CD4-positive, alpha-beta T cell treated with Interleukin-6 at 100 ng/mL for 8 hours (primary cell): Measurements from ENCODE around the gene CTAGE9.
"Not testable (repeated sequence)": the region's sequence is repeated elsewhere in the genome, so short reads cannot be mapped to it uniquely, and the experiment has no call there.

Source experiments
- DNase-seq: peaks from one replicate; pipeline ENCODE4 v3.0.0-alpha.2; 2020; ENCODE audit warnings: mixed read lengths, low spot score

The CTAGE9 gene, protein sequence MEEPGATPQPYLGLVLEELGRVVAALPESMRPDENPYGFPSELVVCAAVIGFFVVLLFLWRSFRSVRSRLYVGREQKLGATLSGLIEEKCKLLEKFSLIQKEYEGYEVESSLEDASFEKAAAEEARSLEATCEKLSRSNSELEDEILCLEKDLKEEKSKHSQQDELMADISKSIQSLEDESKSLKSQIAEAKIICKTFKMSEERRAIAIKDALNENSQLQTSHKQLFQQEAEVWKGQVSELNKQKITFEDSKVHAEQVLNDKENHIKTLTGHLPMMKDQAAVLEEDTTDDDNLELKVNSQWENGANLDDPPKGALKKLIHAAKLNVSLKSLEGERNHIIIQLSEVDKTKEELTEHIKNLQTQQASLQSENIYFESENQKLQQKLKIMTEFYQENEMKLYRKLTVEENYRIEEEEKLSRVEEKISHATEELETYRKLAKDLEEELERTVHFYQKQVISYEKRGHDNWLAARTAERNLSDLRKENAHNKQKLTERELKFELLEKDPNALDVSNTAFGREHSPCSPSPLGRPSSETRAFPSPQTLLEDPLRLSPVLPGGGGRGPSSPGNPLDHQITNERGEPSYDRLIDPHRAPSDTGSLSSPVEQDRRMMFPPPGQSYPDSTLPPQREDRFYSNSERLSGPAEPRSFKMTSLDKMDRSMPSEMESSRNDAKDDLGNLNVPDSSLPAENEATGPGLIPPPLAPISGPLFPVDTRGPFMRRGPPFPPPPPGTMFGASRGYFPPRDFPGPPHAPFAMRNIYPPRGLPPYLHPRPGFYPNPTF

DNA sequence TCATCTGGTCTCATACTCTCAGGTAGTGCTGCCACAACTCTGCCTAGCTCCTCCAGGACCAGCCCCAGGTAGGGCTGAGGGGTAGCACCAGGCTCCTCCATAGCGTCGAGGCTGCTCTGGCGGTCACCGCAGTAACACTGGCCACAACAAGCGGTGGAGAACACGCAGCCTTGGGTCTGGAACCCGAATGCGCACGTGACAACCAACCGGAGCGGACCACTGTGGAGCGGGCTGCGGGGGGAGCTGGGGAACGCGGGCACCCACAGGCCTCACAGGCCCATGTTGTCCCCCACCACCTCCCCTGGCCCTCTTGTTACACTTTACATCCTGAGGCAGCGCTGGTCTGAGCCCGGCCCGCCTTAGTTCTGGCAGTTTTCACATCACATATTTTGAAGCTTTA lies at the start of gene CTAGE9:
Gene CTAGE9, minus strand, starts transcription at position 101 of the 400 bp plus-strand sequence. Its CDS starts 0 bp downstream, at position 101.
- DNase-seq = not testable (repeated sequence)

DNA sequence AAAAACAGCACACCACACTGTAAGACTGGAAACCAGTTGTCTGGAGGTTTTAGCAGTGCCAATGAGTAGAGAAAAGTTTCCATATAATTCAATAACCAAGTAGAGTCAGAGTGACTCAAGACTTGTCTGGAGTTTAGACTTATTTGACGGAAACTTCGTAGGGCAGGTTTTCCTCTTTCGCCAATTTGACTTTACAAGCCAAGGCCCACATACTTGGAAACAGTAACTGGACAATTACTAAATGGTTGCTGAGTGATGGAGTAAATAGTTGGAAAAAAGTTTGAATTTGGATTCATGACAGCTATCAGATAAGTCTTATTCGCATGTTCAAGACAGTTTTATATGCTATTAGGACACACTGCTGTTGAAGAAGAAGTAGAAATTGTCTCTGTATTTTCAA lies 48.1 kb upstream of the CTAGE9 start:
- no peak for DNase-seq

DNA sequence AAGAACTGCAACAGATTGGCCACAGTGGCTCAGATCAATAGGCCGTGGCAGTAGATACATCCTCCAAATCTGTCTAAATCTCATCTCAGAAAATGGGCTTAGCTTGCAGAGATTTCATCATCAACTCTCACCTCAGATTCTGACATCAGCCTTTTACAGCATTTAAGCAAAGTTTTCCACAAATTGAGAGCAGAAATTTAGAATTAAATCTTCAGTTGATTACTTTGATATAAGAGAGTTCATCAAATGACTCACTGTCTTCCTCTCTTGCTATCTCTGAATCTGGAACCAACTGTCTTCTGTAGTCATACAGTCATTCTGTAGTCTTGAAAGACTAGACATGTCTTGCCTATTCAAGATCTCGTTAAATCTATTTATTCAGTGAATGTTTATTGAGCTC lies 45.2 kb upstream of the CTAGE9 start:
- no peak for DNase-seq

DNA sequence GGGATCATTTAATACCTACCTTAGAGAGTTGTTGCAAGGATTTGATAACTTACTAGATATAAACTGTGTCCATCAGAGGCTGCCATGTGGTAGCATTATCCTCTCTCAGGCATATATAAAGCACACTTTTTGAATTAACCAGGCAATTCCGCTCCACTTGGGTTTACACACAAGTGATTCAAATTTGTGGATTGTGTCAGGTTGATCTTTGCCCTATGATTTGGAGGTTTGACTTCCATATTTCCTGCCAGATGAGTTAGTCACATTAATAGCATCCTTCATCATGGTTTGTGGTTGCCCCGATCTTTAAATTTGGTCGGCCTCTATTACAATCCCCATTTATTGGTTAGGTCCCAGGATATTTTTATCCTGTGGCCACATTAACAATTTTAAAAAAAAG lies 44.8 kb upstream of the CTAGE9 start:
- DNase-seq = no peak

DNA sequence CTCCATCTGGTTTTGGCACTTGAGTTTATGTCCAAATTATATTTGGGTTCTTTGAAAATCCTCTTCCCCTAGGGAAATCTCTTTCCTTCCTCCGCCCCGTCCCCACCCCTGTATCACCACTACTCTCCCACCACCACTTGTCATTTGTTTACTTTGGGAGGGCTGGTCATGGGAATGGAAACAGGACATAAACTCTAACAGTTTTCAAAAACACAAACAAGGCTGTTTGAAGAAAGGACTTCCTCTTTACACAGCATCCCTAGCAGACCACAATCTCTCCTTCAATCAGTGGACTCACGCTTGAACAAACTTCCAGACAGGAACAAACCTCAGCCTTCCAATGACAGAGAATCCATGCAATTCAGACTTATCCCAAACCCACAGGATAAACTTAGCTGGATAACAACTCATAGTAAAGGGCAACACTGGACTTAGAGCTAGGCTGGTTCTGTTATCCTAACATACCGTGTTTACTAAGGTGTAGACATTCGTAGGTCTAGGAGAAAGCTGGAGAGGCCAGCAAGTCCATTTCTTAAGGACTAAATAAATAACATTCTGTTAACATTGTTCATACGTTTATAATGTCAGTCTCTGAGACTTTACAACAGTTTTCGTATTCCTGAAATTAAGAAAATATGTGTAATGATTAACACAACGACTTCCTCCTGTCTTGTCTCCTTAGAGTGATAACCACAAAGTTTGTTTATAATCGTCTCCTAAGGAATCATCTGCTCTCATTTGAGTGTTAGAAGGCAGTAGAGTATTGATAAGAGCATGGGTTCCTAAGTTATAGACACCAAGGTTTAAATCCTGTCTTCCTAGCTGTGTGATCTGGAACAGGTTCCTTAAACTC lies 44.1 kb upstream of the CTAGE9 start:
- DNase-seq = no peak

DNA sequence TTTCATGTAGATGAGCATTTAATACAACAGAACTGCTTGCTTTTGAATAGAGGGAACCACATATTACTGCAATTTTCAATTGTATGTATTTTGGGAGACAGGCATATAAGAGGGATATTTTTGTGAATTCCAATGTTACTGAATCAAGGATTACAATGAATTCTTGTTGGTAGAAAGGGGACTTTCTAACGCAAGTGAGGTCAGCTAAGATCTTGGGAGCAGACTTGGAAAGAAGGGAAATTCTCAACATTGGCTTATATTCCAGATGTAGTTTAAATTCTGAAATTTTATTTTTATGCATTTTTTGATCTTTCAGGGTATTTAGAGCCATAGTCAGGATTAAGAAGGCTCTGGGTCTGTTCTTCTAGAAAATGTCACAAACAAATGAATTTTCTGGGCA lies 43.3 kb upstream of the CTAGE9 start:
- no peak for DNase-seq

DNA sequence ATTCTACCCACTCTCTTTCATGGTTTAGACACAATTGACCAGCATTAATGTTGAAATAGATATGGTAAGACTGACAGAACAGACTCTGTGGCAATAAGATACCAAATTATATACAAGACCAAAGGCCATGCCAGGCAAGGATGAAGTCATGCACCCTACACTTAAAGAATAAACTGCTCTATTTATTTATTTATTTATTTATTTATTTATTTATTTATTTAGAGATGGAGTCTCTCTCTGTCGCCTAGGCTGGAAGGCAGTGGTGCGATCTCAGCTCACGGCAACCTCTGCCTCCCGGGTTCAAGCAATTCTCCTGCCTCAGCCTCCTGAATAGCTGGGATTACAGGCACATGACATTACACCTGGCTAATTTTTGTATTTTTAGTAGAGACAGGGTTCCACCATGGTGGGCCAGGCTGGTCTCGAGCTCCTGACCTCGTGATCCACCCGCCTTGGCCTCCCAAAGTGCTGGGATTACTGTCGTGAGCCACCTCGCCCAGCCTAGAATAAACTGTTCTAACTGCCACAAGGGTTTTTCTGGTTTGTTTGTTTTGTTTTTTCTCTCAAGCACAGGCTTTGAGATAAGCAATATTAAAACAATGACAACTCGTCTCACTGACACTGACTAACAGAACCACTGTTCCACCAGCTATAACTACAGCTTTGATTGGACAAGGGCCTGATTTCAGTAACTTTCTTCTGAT lies 40.3 kb upstream of the CTAGE9 start:
- not testable (repeated sequence) for DNase-seq

DNA sequence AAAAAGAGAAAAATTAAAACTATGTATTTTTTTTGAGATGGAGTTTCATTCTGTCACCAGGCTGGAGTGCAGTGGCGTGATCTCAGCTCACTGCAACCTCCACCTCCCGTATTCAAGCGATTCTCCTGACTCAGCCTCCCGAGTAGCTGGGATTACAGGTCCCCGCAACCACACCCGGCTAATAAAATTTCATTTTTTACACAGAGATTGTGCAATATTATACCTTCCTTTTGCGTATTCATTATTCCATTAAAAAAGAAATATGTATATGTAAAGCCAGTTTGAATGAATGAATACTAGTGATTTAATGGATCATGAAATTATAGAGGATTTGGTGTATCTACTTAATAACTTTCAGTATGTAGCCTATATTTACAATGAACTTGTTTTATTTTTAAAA lies 38.2 kb upstream of the CTAGE9 start:
- DNase-seq = no peak

DNA sequence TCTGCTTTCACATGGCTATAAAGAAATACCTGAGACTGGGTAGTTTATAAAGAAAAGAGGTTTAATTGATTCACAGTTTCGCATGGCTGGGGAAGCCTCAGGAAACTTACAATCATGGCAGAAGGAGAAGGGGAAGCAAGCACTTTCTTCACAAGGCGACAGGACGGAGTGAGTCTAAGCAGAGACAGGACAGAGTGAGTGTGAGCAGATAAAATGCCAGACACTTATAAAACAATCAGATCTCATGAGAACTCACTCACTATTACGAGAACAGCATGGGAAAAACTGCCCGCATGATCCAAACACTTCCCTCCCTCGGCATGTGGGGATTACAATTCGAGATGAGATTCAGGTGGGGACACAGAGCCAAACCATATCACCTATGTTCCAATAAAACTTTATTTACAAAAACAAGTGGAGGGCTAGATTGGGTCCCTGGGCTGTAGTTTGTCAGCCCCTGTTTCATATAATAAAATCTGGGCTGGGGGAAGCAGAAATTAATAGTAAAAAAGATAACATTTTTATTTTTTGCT lies 37.1 kb upstream of the CTAGE9 start:
- DNase-seq = no peak

DNA sequence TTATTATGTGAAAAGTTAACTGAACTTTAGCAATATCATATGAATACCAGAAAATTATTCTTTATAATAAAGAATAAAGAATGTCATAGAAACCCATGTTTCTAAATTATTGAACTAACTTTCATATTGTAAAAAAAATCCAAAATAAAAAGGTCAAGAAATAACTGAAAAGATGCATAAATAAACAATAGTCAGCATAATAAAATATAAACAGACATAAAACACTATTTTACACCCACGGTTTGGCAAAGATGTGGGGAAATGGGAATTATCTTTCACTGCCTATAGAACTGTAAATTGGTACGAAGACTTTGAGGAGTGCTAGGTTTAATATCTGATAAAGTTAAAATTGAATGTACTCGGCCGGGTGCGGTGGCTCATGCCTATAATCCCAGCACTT lies 34.7 kb upstream of the CTAGE9 start:
- no peak for DNase-seq

DNA sequence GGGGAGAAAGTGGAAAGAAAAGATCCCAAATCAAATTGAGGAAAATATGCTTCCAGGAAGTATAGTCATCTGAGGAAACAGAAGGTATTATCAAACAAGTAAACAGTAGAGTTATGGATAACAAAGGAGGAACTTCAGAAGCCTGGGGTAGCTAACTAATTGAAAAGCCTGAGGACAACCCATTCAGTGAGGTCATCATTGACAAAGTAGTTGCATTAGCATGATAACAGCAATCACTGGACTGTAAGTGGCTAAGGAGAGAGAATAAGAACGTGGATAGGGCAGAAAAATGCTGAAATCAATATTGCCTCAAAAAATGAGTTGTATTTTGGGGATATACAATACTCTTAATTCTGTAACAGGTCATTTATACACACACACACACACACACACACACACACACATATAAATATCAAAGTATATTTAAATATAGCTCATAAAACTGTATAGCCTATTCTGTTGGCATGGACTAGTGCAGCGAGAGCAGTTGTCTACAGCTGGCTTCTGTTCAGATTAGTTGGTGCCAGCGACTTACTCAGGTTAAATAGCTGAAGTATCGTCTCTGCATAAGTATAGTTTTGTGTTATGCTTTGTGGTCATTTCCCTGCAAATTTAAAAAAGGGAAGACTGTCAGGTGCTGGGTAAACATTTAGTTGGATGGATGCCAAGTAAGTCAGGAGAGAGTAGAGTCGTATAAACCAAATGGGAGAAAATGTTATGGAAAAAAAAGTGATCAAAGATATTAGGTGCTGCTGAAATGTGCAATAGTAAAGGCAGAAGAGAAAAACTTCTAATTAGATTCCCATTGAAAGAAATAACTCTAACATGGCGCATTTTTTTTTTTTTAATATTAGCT lies 33.8 kb upstream of the CTAGE9 start:
- DNase-seq = no peak

DNA sequence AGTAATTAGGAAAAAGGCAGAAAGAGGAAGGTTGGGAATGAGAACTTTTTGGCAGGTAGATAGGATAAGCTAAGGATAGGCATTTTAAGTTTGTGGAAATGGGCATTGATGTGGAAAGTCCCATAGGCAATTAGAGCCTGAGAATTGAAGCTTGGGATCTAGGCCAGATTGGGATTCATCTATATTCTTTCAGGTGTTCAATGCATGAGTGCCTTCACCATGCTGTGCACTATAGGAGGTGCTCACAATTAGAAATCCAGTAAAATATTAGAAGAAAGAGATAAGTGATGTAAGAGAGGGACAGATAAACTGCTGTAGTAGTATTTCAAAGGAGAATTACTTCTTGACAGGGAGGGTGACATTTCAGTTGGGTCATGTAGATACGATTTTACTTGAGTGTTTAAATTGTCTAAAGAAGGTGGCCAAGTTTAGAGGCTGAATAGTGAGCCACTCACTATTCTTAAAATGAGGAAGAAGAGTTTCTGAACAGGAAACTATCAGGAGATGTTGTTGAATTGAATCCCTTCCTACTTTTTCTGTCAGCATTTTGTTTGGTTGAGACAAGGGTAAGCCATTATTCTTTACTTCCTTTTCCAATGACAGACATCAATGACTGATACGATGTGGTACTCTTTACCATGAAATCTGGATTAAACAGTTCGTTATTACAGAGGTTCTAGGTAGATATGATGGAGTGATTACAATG lies 31.0 kb upstream of the CTAGE9 start:
- no peak for DNase-seq

DNA sequence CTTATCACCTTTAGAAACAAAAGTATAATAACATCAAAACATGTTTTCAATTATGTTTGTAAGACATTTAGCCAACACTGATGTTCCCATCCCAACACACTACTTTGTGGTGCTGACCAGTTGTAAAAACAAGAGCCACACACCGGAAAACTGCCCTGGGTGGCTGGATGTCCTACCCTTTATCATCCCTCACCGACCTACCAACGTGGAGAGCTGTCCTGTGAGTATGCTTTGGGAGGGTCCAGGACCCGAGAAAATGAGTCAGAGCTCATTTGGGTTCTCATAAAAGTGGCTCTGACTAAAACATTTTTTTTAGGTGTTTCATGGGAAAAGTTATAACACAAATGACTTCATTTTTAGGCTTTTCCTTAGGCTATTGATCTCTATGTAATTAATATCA lies 29.3 kb upstream of the CTAGE9 start:
- DNase-seq = no peak

DNA sequence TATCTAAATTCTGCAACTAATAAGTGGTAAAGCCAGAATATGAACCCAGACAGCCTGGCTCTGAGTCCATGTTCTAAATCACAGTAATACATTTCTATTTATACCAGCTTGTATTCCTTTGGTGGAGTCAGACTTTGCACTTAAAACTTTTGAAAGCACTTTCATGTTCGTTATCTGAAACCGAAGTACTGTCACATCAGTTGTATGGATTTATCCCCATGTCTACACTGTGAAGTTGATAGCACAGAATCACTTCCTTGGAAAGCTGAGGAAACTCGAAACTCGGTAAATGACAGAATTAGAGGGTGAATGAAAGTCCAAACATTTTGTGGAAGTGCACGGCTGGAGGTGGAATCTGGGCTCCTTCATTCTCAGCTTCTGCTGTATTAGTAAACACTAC lies 28.3 kb upstream of the CTAGE9 start:
- no peak for DNase-seq

DNA sequence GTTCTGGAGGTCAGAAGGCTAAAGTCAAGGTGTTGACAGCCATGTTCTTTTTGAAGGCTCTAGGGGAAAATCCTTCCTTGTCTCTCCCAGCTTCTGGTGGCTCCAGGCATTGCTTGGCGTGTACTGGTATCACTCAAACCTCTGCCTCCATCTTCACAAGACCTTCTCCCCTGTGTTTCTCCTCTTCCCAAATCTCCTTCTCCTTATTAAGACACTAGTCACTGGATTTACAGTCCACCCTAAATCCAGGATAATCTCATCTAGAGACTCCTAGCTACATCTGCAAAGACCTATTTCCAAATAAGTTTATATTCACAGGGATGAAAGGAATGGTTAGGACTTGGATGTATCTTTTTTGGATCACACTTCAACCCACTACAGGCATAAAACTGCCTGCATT lies 26.0 kb upstream of the CTAGE9 start:
- no peak for DNase-seq

DNA sequence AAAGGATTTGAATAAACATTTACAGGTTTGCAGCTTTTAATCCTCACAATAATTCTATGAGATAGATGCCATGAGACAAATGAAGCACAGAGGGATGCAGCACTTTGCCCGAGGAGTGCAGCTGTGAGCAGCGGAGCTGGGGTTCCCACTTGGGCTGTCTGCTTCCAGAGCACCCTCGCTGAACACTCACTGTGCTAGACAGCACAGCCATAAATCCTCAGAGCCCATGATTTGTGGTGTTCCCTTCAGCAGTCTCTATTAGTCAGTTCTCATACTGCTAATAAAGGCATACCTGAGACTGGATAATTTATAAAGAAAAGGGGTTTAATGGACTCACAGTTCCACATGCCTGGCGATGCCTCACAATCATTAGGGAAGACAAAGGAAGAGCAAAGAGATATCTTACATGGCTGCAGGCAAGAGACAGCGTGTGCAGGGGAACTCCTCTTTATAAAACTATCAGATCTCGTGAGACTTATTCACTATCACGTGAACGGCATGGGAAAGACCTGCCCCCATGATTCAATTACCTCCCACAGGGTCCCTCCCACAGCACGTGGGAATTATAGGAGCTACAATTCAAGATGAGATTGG lies 25.3 kb upstream of the CTAGE9 start:
- no peak for DNase-seq

DNA sequence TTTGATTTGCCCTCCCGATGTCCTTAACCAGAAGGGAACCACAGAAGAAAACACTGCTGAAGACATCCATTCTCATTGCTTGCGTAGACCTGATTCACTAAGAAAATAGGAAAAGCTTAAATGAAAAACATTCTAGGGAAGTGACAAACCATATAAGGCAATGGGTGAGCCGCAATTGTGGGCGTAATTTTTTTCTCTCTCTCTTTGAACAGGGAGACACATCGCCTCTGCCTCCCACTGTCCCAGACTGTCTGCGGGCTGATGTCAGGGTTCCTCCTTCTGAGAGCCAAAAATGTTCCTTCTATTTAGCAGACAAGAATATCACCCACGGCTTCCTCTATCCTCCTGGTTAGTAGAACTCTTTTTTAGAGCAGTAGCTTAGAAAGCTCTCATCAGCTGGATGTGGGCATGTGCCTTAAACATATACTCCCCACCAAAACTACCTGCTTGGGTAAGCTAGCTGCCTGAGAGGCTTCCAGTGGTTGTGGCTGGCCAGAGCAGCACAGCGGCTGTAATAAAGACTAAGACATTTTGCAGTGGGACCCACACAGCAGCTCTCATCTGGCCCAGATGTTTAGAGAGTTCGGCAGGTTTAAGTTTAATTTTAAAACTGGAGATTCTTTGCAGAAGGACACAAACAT lies 22.7 kb upstream of the CTAGE9 start:
- DNase-seq = no peak

DNA sequence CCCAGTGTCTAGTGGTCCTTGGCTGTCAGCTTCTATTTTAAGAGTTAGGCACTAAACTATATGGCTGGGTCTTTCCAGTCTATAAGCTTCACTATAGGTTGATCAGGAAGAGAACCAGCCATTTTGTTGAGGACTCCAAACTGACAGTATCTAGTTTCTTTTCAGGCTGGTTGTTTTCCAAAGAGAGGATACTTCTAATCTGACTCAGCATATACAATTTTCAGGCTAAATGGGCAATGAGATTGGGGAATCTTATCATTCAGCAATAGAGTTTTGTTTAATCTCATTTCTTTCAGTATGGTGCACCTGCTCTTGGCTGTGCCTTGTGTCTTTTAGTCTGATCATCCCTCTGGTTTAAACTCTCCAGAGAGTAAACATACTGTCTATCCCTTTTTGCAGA lies 20.4 kb upstream of the CTAGE9 start:
- no peak for DNase-seq

DNA sequence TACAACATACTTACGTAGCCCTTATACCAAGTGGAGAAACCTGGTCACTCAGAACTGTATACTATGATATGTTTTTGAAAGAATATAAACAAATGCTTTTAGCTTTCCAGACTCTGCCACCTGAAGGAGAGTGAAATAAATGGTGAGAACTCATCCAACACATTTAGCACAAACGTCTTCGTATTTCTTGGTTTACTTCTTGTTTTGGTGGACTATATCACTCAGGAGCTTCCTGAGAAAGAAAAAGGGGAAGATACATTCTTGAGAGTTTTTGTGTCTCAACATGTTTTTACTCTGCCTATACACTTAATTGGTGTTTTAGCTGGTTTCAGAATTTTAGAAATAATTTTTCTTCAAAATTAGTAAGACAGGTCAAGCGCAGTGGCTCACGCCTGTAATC lies 19.4 kb upstream of the CTAGE9 start:
- no peak for DNase-seq
